ENCODE data around the gene HIPK2. TPM values are rescaled to one million over a fixed set of nuclear protein-coding genes. Genes with fewer than 3 reads are reported as not detected.

The HIPK2 gene
- total and polyA plus RNA-seq, 2 experiments from 2014 or later, result 7.3 to 16.9 TPM

DNA sequence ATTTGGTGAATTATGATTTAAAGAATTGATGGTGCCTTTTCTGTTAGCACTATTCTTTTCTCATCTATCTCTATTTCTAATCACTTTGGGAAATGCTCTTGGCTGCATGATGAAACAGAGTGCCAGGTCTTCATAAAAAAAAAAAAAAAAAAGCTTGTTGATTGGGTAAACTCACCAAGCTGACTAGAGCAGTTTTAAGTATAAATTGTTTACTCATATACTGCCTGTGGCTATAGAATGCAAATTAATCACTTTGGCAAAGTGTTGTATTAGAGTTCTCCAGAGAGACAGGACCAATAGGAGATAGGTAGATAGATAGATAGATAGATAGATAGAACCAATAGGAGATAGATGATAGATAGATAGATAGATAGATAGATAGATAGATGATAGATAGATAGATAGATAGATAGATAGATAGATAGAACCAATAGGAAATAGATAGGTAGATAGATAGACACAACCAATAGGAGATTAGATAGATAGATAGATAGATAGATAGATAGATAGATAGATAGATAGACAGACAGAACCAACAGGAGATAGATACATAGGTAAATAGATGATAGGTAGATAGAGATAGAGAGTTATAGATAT is 31.1 kb upstream of the HIPK2 start:
- Histone ChIP-seq H3K4me1 (ENCODE audit: insufficient read depth) (no peaks in the 10 kb centered on the region), H3K4me3 (no peak overlapping the region), H3K79me2 (replicated peaks; ENCODE audit: insufficient read depth) (no peaks in the 10 kb centered on the region), H3K27me3 (ENCODE audit: insufficient read depth) (no peaks in the 10 kb centered on the region), H3K36me3 (ENCODE audit: insufficient read depth) (no peaks in the 10 kb centered on the region; the same call in 1 of the 2 replicates), H2AFZ (no peak overlapping the region), H3F3A (replicated peaks; ENCODE audit: low read depth) (no peaks in the 10 kb centered on the region), H3K4me2 (no peak overlapping the region), H3K27ac (ENCODE audit: low read depth) (no peak overlapping the region), H3K9me2 (ENCODE audit: insufficient read depth) (no peaks in the 10 kb centered on the region), H4K20me1 (replicated peaks; ENCODE audit: insufficient read depth) (no peaks in the 10 kb centered on the region)
- H3K27ac Mint-ChIP-seq, result no peak overlapping the region
- ATAC-seq (no peak), DNase-seq (ENCODE audit: low spot score) (no peak)
- peaks cover 5% of the 10 kb centered on the region for H3K27me3 Mint-ChIP-seq (ENCODE audit: insufficient read depth, low read depth, poor library complexity)
- TF ChIP-seq, protein P1, sequence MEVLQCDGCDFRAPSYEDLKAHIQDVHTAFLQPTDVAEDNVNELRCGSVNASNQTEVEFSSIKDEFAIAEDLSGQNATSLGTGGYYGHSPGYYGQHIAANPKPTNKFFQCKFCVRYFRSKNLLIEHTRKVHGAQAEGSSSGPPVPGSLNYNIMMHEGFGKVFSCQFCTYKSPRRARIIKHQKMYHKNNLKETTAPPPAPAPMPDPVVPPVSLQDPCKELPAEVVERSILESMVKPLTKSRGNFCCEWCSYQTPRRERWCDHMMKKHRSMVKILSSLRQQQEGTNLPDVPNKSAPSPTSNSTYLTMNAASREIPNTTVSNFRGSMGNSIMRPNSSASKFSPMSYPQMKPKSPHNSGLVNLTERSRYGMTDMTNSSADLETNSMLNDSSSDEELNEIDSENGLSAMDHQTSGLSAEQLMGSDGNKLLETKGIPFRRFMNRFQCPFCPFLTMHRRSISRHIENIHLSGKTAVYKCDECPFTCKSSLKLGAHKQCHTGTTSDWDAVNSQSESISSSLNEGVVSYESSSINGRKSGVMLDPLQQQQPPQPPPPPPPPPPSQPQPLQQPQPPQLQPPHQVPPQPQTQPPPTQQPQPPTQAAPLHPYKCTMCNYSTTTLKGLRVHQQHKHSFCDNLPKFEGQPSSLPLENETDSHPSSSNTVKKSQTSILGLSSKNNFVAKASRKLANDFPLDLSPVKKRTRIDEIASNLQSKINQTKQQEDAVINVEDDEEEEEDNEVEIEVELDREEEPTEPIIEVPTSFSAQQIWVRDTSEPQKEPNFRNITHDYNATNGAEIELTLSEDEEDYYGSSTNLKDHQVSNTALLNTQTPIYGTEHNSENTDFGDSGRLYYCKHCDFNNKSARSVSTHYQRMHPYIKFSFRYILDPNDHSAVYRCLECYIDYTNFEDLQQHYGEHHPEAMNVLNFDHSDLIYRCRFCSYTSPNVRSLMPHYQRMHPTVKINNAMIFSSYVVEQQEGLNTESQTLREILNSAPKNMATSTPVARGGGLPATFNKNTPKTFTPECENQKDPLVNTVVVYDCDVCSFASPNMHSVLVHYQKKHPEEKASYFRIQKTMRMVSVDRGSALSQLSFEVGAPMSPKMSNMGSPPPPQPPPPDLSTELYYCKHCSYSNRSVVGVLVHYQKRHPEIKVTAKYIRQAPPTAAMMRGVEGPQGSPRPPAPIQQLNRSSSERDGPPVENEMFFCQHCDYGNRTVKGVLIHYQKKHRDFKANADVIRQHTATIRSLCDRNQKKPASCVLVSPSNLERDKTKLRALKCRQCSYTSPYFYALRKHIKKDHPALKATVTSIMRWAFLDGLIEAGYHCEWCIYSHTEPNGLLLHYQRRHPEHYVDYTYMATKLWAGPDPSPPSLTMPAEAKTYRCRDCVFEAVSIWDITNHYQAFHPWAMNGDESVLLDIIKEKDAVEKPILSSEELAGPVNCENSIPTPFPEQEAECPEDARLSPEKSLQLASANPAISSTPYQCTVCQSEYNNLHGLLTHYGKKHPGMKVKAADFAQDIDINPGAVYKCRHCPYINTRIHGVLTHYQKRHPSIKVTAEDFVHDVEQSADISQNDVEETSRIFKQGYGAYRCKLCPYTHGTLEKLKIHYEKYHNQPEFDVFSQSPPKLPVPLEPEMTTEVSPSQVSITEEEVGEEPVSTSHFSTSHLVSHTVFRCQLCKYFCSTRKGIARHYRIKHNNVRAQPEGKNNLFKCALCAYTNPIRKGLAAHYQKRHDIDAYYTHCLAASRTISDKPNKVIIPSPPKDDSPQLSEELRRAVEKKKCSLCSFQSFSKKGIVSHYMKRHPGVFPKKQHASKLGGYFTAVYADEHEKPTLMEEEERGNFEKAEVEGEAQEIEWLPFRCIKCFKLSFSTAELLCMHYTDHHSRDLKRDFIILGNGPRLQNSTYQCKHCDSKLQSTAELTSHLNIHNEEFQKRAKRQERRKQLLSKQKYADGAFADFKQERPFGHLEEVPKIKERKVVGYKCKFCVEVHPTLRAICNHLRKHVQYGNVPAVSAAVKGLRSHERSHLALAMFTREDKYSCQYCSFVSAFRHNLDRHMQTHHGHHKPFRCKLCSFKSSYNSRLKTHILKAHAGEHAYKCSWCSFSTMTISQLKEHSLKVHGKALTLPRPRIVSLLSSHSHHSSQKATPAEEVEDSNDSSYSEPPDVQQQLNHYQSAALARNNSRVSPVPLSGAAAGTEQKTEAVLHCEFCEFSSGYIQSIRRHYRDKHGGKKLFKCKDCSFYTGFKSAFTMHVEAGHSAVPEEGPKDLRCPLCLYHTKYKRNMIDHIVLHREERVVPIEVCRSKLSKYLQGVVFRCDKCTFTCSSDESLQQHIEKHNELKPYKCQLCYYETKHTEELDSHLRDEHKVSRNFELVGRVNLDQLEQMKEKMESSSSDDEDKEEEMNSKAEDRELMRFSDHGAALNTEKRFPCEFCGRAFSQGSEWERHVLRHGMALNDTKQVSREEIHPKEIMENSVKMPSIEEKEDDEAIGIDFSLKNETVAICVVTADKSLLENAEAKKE (CRISPR knock-in tag; IDR thresholded peaks at IDR 0.05), result no peak
- TF ChIP-seq CREB1 (CRISPR knock-in tag; IDR thresholded peaks at IDR 0.05; ENCODE audit: low read depth), result no peak
- no peak for TF ChIP-seq NANOG (IDR thresholded peaks at IDR 0.05; ENCODE audit: borderline replicate concordance)
- TF ChIP-seq, protein P2, sequence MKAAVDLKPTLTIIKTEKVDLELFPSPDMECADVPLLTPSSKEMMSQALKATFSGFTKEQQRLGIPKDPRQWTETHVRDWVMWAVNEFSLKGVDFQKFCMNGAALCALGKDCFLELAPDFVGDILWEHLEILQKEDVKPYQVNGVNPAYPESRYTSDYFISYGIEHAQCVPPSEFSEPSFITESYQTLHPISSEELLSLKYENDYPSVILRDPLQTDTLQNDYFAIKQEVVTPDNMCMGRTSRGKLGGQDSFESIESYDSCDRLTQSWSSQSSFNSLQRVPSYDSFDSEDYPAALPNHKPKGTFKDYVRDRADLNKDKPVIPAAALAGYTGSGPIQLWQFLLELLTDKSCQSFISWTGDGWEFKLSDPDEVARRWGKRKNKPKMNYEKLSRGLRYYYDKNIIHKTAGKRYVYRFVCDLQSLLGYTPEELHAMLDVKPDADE (IDR thresholded peaks at IDR 0.05), result no peak
- TF ChIP-seq ZNF331 (CRISPR knock-in tag; IDR thresholded peaks at IDR 0.05; ENCODE audit: low read depth), result no peak
- no peak for TF ChIP-seq STAT1 (IDR thresholded peaks at IDR 0.05; ENCODE audit: unreplicated experiment)
- TF ChIP-seq JUNB (IDR thresholded peaks at IDR 0.05; ENCODE audit: unreplicated experiment), result no peak
- no peak for TF ChIP-seq EZH2 (IDR thresholded peaks at IDR 0.05; ENCODE audit: low read depth, unreplicated experiment)
- TF ChIP-seq, protein P3, sequence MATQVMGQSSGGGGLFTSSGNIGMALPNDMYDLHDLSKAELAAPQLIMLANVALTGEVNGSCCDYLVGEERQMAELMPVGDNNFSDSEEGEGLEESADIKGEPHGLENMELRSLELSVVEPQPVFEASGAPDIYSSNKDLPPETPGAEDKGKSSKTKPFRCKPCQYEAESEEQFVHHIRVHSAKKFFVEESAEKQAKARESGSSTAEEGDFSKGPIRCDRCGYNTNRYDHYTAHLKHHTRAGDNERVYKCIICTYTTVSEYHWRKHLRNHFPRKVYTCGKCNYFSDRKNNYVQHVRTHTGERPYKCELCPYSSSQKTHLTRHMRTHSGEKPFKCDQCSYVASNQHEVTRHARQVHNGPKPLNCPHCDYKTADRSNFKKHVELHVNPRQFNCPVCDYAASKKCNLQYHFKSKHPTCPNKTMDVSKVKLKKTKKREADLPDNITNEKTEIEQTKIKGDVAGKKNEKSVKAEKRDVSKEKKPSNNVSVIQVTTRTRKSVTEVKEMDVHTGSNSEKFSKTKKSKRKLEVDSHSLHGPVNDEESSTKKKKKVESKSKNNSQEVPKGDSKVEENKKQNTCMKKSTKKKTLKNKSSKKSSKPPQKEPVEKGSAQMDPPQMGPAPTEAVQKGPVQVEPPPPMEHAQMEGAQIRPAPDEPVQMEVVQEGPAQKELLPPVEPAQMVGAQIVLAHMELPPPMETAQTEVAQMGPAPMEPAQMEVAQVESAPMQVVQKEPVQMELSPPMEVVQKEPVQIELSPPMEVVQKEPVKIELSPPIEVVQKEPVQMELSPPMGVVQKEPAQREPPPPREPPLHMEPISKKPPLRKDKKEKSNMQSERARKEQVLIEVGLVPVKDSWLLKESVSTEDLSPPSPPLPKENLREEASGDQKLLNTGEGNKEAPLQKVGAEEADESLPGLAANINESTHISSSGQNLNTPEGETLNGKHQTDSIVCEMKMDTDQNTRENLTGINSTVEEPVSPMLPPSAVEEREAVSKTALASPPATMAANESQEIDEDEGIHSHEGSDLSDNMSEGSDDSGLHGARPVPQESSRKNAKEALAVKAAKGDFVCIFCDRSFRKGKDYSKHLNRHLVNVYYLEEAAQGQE (IDR thresholded peaks at IDR 0.05; ENCODE audit: unreplicated experiment), result no peak
- no peak for TF ChIP-seq POLR2AphosphoS5 (IDR thresholded peaks at IDR 0.05; ENCODE audit: low read depth)
- TF ChIP-seq EZH2phosphoT487 (IDR thresholded peaks at IDR 0.05; ENCODE audit: unreplicated experiment), result no peak
- TF ChIP-seq, protein P4, sequence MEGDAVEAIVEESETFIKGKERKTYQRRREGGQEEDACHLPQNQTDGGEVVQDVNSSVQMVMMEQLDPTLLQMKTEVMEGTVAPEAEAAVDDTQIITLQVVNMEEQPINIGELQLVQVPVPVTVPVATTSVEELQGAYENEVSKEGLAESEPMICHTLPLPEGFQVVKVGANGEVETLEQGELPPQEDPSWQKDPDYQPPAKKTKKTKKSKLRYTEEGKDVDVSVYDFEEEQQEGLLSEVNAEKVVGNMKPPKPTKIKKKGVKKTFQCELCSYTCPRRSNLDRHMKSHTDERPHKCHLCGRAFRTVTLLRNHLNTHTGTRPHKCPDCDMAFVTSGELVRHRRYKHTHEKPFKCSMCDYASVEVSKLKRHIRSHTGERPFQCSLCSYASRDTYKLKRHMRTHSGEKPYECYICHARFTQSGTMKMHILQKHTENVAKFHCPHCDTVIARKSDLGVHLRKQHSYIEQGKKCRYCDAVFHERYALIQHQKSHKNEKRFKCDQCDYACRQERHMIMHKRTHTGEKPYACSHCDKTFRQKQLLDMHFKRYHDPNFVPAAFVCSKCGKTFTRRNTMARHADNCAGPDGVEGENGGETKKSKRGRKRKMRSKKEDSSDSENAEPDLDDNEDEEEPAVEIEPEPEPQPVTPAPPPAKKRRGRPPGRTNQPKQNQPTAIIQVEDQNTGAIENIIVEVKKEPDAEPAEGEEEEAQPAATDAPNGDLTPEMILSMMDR (conservative IDR thresholded peaks at IDR 0.05; ENCODE audit: low read depth in 2 of 2), result no peak
- TF ChIP-seq ZNF114 (CRISPR knock-in tag; IDR thresholded peaks at IDR 0.05), result no peak
- H3K4me1 Mint-ChIP-seq, result no peaks in the 10 kb centered on the region; the same call in 2 of the 3 replicates
- H3K9me3 Mint-ChIP-seq, result peaks cover 15% of the 10 kb centered on the region
- peaks cover 13% of the 10 kb centered on the region for H3K36me3 Mint-ChIP-seq (ENCODE audit: low read depth)
- no peak overlapping the region for H3K4me3 Mint-ChIP-seq

Data from GM23338 (cell line).